B cell (primary cell): Measurements from ENCODE around the gene ZNF827. TPM values are rescaled to one million over a fixed set of nuclear protein-coding genes. Genes with fewer than 3 reads are reported as not detected.

Source experiments
- ATAC-seq: fragments of 200-7000 bp; cut with Tn5 transposase; one replicate; pipeline ENCODE4 v1.10.0; 2021; ENCODE audit warnings: low read depth, mild to moderate bottlenecking, moderate number of reproducible peaks, moderate library complexity
- CTCF ChIA-PET: fragments of 350-600 bp; sonication (Branson Sonifier 250); formaldehyde crosslinking; loops from one replicate; lab custom pipeline; 2021; ENCODE audit warnings: antibody characterized with exemption, inconsistent platforms; lab: Charles Lee
- POLR2A ChIA-PET: fragments of 350-600 bp; sonication (Branson Sonifier 250); formaldehyde crosslinking; loops from one replicate; lab custom pipeline; 2021; ENCODE audit warnings: antibody characterized with exemption; lab: Charles Lee
- DNase-seq: peaks from one replicate; pipeline ENCODE4 v3.0.0; 2013
- H2AFZ ChIP-seq: 2 replicates; pipeline ENCODE4 v1.6.1; 2012; ENCODE audit warnings: mild to moderate bottlenecking, low read depth, low read length; ENCODE audit not compliant: insufficient read depth, poor library complexity, severe bottlenecking
- H3K27ac ChIP-seq, 2 donors: 1 replicate in 1 of 2; 2 replicates in 1 of 2; pipeline ENCODE4 v1.5.1; 2012 to 2013; ENCODE audit warnings: low read length in 2 of 2, mild to moderate bottlenecking in 2 of 2, moderate library complexity in 1 of 2
- H3K27me3 ChIP-seq, 4 experiments: fragments of 200-600 bp in 1 of 4; sonication (generic) in 1 of 4; replicated peaks in 1 of 4; 1 replicate in 2 of 4; 2 replicates in 2 of 4; pipeline versions ENCODE4 v1.6.1 to v1.7.0; 2013 to 2016; ENCODE audit warnings: low read length in 3 of 4, mild to moderate bottlenecking in 2 of 4, mixed read lengths in 1 of 4, moderate library complexity in 1 of 4; ENCODE audit not compliant: insufficient read depth in 4 of 4, control insufficient read depth in 3 of 4; ENCODE audit errors: control extremely low read depth in 1 of 4
- H3K36me3 ChIP-seq, 2 experiments: replicated peaks in 1 of 2; 1 replicate in 1 of 2; 2 replicates in 1 of 2; pipeline versions ENCODE4 v1.6.1 to v1.7.1; 2013; ENCODE audit warnings: low read length in 1 of 2; ENCODE audit not compliant: insufficient read depth in 2 of 2, control insufficient read depth in 1 of 2; ENCODE audit errors: control extremely low read depth in 1 of 2, extremely low read depth in 1 of 2
- H3K4me1 ChIP-seq, 2 donors: fragments of 200-600 bp in 1 of 2; sonication (generic) in 1 of 2; 1 replicate in 1 of 2; 2 replicates in 1 of 2; pipeline versions ENCODE4 v1.5.1 to v1.6.1; 2013 to 2017; ENCODE audit warnings: low read length in 2 of 2; ENCODE audit not compliant: control insufficient read depth in 2 of 2, insufficient read depth in 2 of 2
- H3K4me2 ChIP-seq: replicated peaks from 2 replicates; pipeline ENCODE3; 2012; ENCODE audit warnings: mild to moderate bottlenecking, low read depth, low read length; ENCODE audit not compliant: poor library complexity, severe bottlenecking
- H3K4me3 ChIP-seq, 5 experiments: fragments of 200-600 bp in 1 of 5; sonication (generic) in 1 of 5; 1 replicate in 3 of 5; 2 replicates in 2 of 5; pipeline versions ENCODE4 v1.5.1 to v1.7.0; 2011 to 2016; ENCODE audit warnings: low read length in 4 of 5, mild to moderate bottlenecking in 4 of 5, low read depth in 2 of 5, control low read depth in 1 of 5, moderate library complexity in 1 of 5; ENCODE audit not compliant: insufficient read depth in 1 of 5; ENCODE audit errors: control extremely low read depth in 1 of 5, extremely low read depth in 1 of 5
- H3K79me2 ChIP-seq: fragments of 200-600 bp; sonication (generic); one replicate; pipeline ENCODE4 v1.6.0; 2016; ENCODE audit warnings: low read length; ENCODE audit not compliant: control insufficient read depth, insufficient read depth
- H3K9ac ChIP-seq: fragments of 200-600 bp; sonication (generic); 2 replicates; pipeline ENCODE4 v1.6.1; 2017; ENCODE audit warnings: mild to moderate bottlenecking, low read length, moderate library complexity
- H3K9me3 ChIP-seq, 3 donors: one replicate each; pipeline versions ENCODE4 v1.6.1 to v1.7.1; 2013; ENCODE audit warnings: low read length in 2 of 3; ENCODE audit not compliant: control insufficient read depth in 2 of 3, insufficient read depth in 1 of 3; ENCODE audit errors: control extremely low read depth in 1 of 3
- H4K20me1 ChIP-seq: 2 replicates; pipeline ENCODE4 v1.6.0; 2012; ENCODE audit warnings: mild to moderate bottlenecking, low read length; ENCODE audit not compliant: insufficient read depth, control insufficient read depth, poor library complexity, severe bottlenecking
- H3K27ac Mint-ChIP-seq: one replicate; pipeline ENCODE4 v1.8.0; 2021; ENCODE audit warnings: mixed read lengths
- H3K27me3 Mint-ChIP-seq: one replicate; pipeline ENCODE4 v1.8.0; 2021; ENCODE audit warnings: mixed read lengths
- H3K4me1 Mint-ChIP-seq: one replicate; pipeline ENCODE4 v1.8.0; 2021; ENCODE audit warnings: mixed read lengths
- H3K4me3 Mint-ChIP-seq: one replicate; pipeline ENCODE4 v1.8.0; 2021; ENCODE audit warnings: mixed read lengths
- H3K9me3 Mint-ChIP-seq: one replicate; pipeline ENCODE4 v1.8.0; 2022; ENCODE audit warnings: mixed read lengths; ENCODE audit not compliant: insufficient read depth
- CTCF ChIP-seq: fragments of 200-600 bp; IDR thresholded peaks from one replicate; pipeline ENCODE4 v1.8.0; 2022; ENCODE audit warnings: antibody characterized with exemption, mild to moderate bottlenecking
- EZH2 ChIP-seq: IDR thresholded peaks from 2 replicates; pipeline ENCODE4 v1.6.1; 2012; ENCODE audit warnings: borderline replicate concordance, low read depth, mild to moderate bottlenecking, moderate library complexity, low read length; ENCODE audit not compliant: insufficient read depth, poor library complexity, severe bottlenecking
- WGBS: methylation state at CpG from one replicate; pipeline ENCODE4 v1.1.5; 2013; ENCODE audit warnings: missing lambda C conversion rate; ENCODE audit not compliant: insufficient coverage; 5-methylcytosine and 5-hydroxymethylcytosine counted together
- intact Hi-C: fragments of 100-400 bp; cut with micrococcal nuclease; formaldehyde crosslinking; loops from one replicate; pipeline ENCODE4 v1.10.0; 2022
- polyA plus RNA-seq: library from polyadenylated mRNA; depleted of rRNA; stranded (reverse); fragments of >200 nt; gene quantifications from 2 replicates; pipeline ENCODE4 v1.2.3, GENCODE V29; 2012
- total RNA-seq, 2 donors: library from RNA; stranded (reverse); fragments of 120-200 nt in 1 of 2; gene quantifications; 1 replicate in 1 of 2; 2 replicates in 1 of 2; pipeline versions ENCODE4 v1.2.3 to v1.2.4, GENCODE V29; 2013 to 2022

ZNF827 gene
- total and polyA plus RNA-seq, 2 donors (not counting 1 experiment from before 2014, with no cell fraction given) = 20.6 to 30.1 TPM

GRCh38 chr4:145859926-145860325 lies 78.7 kb downstream of the ZNF827 start:
- Histone ChIP-seq H3K36me3 (peaks cover 1 to 20% of the 10 kb centered on the region in 2 experiments), H3K79me2 (no peaks in the 10 kb centered on the region), H3K9ac (no peak overlapping the region), H3K4me2 (no peak overlapping the region), H3K9me3 (no peaks in the 10 kb centered on the region), H3K4me1 (no peaks in the 10 kb centered on the region), H4K20me1 (no peaks in the 10 kb centered on the region), H3K27me3 (no peaks in the 10 kb centered on the region), H3K4me3 (no peak overlapping the region), H3K27ac (no peak overlapping the region), H2AFZ (no peak overlapping the region)
- H3K9me3 Mint-ChIP-seq = no peaks in the 10 kb centered on the region
- no peak for TF ChIP-seq CTCF
- TF ChIP-seq EZH2 = no peak
- intact Hi-C loops = no loop called here
- DNase-seq = no peak
- H3K27ac Mint-ChIP-seq = no peak overlapping the region
- CTCF ChIA-PET = no interaction called here
- POLR2A ChIA-PET = no interaction called here
- H3K27me3 Mint-ChIP-seq = no peaks in the 10 kb centered on the region
- no peak for ATAC-seq
- H3K4me3 Mint-ChIP-seq = no peak overlapping the region
- WGBS = no CpG with 5 or more reads among the region's 3 CpGs
- H3K4me1 Mint-ChIP-seq = peaks cover 4% of the 10 kb centered on the region

GRCh38 chr4:145859426-145859825 lies 79.2 kb downstream of the ZNF827 start:
- no peaks in the 10 kb centered on the region for H3K9me3 Mint-ChIP-seq
- CTCF ChIA-PET = no interaction called here

More at GRCh38 chr4:145859426-145859825, 79.2 kb downstream of the ZNF827 start:
- ATAC-seq (no peak), DNase-seq (no peak)
- Histone ChIP-seq H3K4me3 (no peak overlapping the region), H3K4me1 (no peaks in the 10 kb centered on the region), H3K79me2 (no peaks in the 10 kb centered on the region), H3K27me3 (no peaks in the 10 kb centered on the region), H3K9ac (no peak overlapping the region), H2AFZ (no peak overlapping the region), H3K27ac (no peak overlapping the region), H3K9me3 (no peaks in the 10 kb centered on the region), H3K4me2 (no peak overlapping the region), H4K20me1 (no peaks in the 10 kb centered on the region), H3K36me3 (peaks cover 1 to 20% of the 10 kb centered on the region in 2 experiments)
- 100% methylated on average over 3 of the region's 8 CpGs for WGBS
- Mint-ChIP-seq H3K4me3 (no peak overlapping the region), H3K4me1 (peaks cover 8% of the 10 kb centered on the region), H3K27me3 (no peaks in the 10 kb centered on the region), H3K27ac (no peak overlapping the region)
- intact Hi-C loops = no loop called here
- TF ChIP-seq CTCF = no peak
- POLR2A ChIA-PET = no interaction called here
